Activated CD8-positive, alpha-beta memory T cell treated with anti-CD3 and anti-CD28 coated beads, Interleukin-2, amount 50 U/mL, for 1 hour (primary cell): Measurements from ENCODE around the gene KRT36.

Experiments
- DNase-seq: peaks from one replicate; pipeline ENCODE4 v3.0.0-alpha.2; 2020; ENCODE audit errors: extremely low read depth

Gene KRT36

GRCh38 chr17:41521574-41522261, 32.0 kb upstream of the KRT36 start:
- no peak for DNase-seq

- DNase-seq = no peak
These were observed 31.3 kb upstream of the KRT36 start for GRCh38 chr17:41520821-41521521.

- DNase-seq = no peak
These were observed 30.0 kb upstream of the KRT36 start for GRCh38 chr17:41519501-41520224.

GRCh38 chr17:41518789-41519449, 29.2 kb upstream of the KRT36 start, which contains the start of gene KRT15:
Gene KRT15, minus strand, starts transcription at chr17:41518890. Its CDS starts 63 bp downstream, at chr17:41518827.
- no peak for DNase-seq

GRCh38 chr17:41518031-41518430, 28.3 kb upstream of the KRT36 start:
- no peak for DNase-seq

- DNase-seq = no peak
These were observed 27.1 kb upstream of the KRT36 start for GRCh38 chr17:41516830-41517283.

- no peak for DNase-seq
These were observed 26.6 kb upstream of the KRT36 start for GRCh38 chr17:41516147-41516829.

GRCh38 chr17:41513168-41513547, 23.4 kb upstream of the KRT36 start:
- no peak for DNase-seq

- no peak for DNase-seq
These were observed 22.9 kb upstream of the KRT36 start for GRCh38 chr17:41512546-41513167.

GRCh38 chr17:41511716-41512115, 22.0 kb upstream of the KRT36 start:
- no peak for DNase-seq

GRCh38 chr17:41511116-41511515, 21.4 kb upstream of the KRT36 start:
- no peak for DNase-seq

GRCh38 chr17:41510251-41511065, 20.7 kb upstream of the KRT36 start:
- DNase-seq = no peak

GRCh38 chr17:41507315-41507880, 17.7 kb upstream of the KRT36 start:
- no peak for DNase-seq

GRCh38 chr17:41505809-41506767, 16.4 kb upstream of the KRT36 start:
- DNase-seq = no peak

GRCh38 chr17:41505007-41505808, 15.5 kb upstream of the KRT36 start, which contains the start of gene KRT13:
Gene KRT13, minus strand, starts transcription at chr17:41505612. Its CDS starts 62 bp downstream, at chr17:41505550.
- no peak for DNase-seq

GRCh38 chr17:41504246-41504977, 14.7 kb upstream of the KRT36 start:
- DNase-seq = no peak

- DNase-seq = no peak
These were observed 13.5 kb upstream of the KRT36 start for GRCh38 chr17:41503202-41503601.
